Measurements from ENCODE around the gene LCLAT1. TPM values are rescaled to one million over a fixed set of nuclear protein-coding genes. Genes with fewer than 3 reads are reported as not detected.
A peak's percentile ranks its signal among the peaks of the same experiment; 100 is the strongest.

LCLAT1 gene
- total and polyA plus RNA-seq, 2 donors (not counting 1 experiment from before 2014, with no cell fraction given): 5.1 to 21.9 TPM

DNA sequence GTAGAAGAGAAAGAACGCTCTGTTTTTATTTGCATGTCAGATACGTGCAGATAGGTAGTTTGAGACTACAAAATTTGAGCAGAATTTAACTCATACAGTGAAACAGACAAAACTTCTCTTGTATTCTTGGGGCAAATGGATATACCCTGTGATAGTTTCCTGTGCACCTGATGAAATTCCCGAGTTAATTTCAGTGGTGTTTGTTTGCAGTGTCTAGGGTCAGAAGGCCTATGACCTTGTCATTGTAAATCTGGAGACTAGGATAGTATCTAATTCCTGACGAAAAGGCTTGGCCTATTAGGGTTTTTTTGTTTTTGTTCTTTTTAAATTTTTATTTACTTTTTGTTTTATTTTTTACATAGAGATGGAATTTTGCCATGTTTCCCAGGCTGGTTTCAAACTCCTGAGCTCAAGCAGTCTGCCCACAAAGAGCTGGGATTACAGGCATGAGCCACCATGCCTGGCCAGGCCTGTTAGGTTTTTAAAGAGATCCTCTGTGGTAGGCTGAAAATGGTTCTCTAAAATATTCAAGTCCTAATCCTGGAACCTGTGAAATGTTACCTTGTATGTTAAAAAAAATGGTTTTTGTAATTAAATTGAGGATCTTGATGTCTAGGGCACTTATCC is 17.6 kb downstream of the LCLAT1 start:
- POLR2A ChIA-PET: no interaction called here
- no peak overlapping the region for H3K9ac ChIP-seq (ENCODE audit: low read length)
- H2AFZ ChIP-seq (ENCODE audit: insufficient read depth, low read depth, low read length, poor library complexity, severe bottlenecking): no peak overlapping the region
- H3K27ac ChIP-seq (ENCODE audit: low read length in 2 of 2): no peak overlapping the region
- peaks cover 16 to 23% of the 10 kb centered on the region in 2 donors for H3K4me1 ChIP-seq (ENCODE audit: control insufficient read depth in 2 of 2, insufficient read depth in 2 of 2, low read length in 2 of 2)
- WGBS (ENCODE audit: insufficient coverage): 100% methylated on average over 1 of the region's 4 CpGs
- Mint-ChIP-seq H3K27me3 (no peaks in the 10 kb centered on the region), H3K9me3 (ENCODE audit: insufficient read depth) (no peaks in the 10 kb centered on the region), H3K4me3 (no peak overlapping the region), H3K4me1 (peaks cover 51% of the 10 kb centered on the region), H3K27ac (no peak overlapping the region)
- intact Hi-C loops (cut with micrococcal nuclease): no loop called here
- CTCF ChIA-PET: no interaction called here
- H4K20me1 ChIP-seq (ENCODE audit: control insufficient read depth, insufficient read depth, low read length, poor library complexity, severe bottlenecking): no peaks in the 10 kb centered on the region
- H3K27me3 ChIP-seq (replicated peaks in 1 of 4; ENCODE audit: control extremely low read depth in 1 of 4, control insufficient read depth in 3 of 4, insufficient read depth in 4 of 4, low read length in 3 of 4): no peaks in the 10 kb centered on the region
- H3K79me2 ChIP-seq (ENCODE audit: control insufficient read depth, insufficient read depth, low read length): peaks cover 52% of the 10 kb centered on the region
- no peaks in the 10 kb centered on the region for H3K36me3 ChIP-seq (replicated peaks in 1 of 2; ENCODE audit: control extremely low read depth in 1 of 2, control insufficient read depth in 1 of 2, extremely low read depth in 1 of 2, insufficient read depth in 2 of 2, low read length in 1 of 2)
- ATAC-seq (ENCODE audit: low read depth): no peak
- H3K9me3 ChIP-seq (ENCODE audit: control extremely low read depth in 1 of 3, control insufficient read depth in 2 of 3, insufficient read depth in 1 of 3, low read length in 2 of 3): peaks cover 0 to 11% (median 3%) of the 10 kb centered on the region in 3 donors
- no peak for DNase-seq
- TF ChIP-seq, protein P1, sequence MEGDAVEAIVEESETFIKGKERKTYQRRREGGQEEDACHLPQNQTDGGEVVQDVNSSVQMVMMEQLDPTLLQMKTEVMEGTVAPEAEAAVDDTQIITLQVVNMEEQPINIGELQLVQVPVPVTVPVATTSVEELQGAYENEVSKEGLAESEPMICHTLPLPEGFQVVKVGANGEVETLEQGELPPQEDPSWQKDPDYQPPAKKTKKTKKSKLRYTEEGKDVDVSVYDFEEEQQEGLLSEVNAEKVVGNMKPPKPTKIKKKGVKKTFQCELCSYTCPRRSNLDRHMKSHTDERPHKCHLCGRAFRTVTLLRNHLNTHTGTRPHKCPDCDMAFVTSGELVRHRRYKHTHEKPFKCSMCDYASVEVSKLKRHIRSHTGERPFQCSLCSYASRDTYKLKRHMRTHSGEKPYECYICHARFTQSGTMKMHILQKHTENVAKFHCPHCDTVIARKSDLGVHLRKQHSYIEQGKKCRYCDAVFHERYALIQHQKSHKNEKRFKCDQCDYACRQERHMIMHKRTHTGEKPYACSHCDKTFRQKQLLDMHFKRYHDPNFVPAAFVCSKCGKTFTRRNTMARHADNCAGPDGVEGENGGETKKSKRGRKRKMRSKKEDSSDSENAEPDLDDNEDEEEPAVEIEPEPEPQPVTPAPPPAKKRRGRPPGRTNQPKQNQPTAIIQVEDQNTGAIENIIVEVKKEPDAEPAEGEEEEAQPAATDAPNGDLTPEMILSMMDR (IDR thresholded peaks at IDR 0.05): no peak
- no peak for TF ChIP-seq EZH2 (IDR thresholded peaks at IDR 0.05; ENCODE audit: borderline replicate concordance, insufficient read depth, low read depth, low read length, poor library complexity, severe bottlenecking)
- H3K4me3 ChIP-seq (ENCODE audit: control extremely low read depth in 1 of 5, extremely low read depth in 1 of 5, insufficient read depth in 1 of 5, low read depth in 2 of 5, low read length in 4 of 5): no peak overlapping the region
- no peak overlapping the region for H3K4me2 ChIP-seq (replicated peaks; ENCODE audit: low read depth, low read length, poor library complexity, severe bottlenecking)

DNA sequence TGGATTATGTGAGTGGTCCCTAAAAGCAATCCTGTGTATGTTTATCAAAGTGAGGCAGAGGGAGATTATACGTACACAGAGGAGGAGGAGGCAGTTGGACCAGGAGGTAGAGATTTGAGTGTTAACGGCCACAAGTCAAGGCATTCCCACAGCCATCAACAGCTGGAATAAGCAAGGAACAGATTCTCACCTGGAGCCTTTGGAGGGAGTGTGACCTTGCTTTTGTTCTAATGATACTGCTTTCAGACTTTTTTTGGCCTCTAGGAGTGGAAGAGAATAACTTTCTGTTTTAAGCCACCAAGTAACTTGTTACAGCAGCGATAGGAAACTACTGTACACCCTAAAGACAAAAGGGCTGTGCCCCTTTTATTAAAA is 18.1 kb downstream of the LCLAT1 start:
- Mint-ChIP-seq H3K4me3 (no peak overlapping the region), H3K27ac (no peak overlapping the region), H3K27me3 (no peaks in the 10 kb centered on the region), H3K4me1 (peaks cover 51% of the 10 kb centered on the region), H3K9me3 (ENCODE audit: insufficient read depth) (peaks cover 2% of the 10 kb centered on the region)
- DNase-seq (no peak), ATAC-seq (ENCODE audit: low read depth) (no peak)
- WGBS (ENCODE audit: insufficient coverage): 100% methylated on average over 1 of the region's 3 CpGs
- Histone ChIP-seq H3K79me2 (ENCODE audit: control insufficient read depth, insufficient read depth, low read length) (peaks cover 52% of the 10 kb centered on the region), H3K9ac (ENCODE audit: low read length) (no peak overlapping the region), H3K4me2 (replicated peaks; ENCODE audit: low read depth, low read length, poor library complexity, severe bottlenecking) (peak overlapping the region; percentile 11), H3K4me3 (ENCODE audit: control extremely low read depth in 1 of 5, extremely low read depth in 1 of 5, insufficient read depth in 1 of 5, low read depth in 2 of 5, low read length in 4 of 5) (no peak overlapping the region), H3K4me1 (ENCODE audit: control insufficient read depth in 2 of 2, insufficient read depth in 2 of 2, low read length in 2 of 2) (peaks cover 16 to 25% of the 10 kb centered on the region in 2 donors), H3K9me3 (ENCODE audit: control extremely low read depth in 1 of 3, control insufficient read depth in 2 of 3, insufficient read depth in 1 of 3, low read length in 2 of 3) (peaks cover 0 to 13% (median 4%) of the 10 kb centered on the region in 3 donors), H2AFZ (ENCODE audit: insufficient read depth, low read depth, low read length, poor library complexity, severe bottlenecking) (no peak overlapping the region), H3K27me3 (replicated peaks in 1 of 4; ENCODE audit: control extremely low read depth in 1 of 4, control insufficient read depth in 3 of 4, insufficient read depth in 4 of 4, low read length in 3 of 4) (no peaks in the 10 kb centered on the region), H3K36me3 (replicated peaks in 1 of 2; ENCODE audit: control extremely low read depth in 1 of 2, control insufficient read depth in 1 of 2, extremely low read depth in 1 of 2, insufficient read depth in 2 of 2, low read length in 1 of 2) (no peaks in the 10 kb centered on the region), H4K20me1 (ENCODE audit: control insufficient read depth, insufficient read depth, low read length, poor library complexity, severe bottlenecking) (no peaks in the 10 kb centered on the region), H3K27ac (ENCODE audit: low read length in 2 of 2) (no peak overlapping the region)
- ChIA-PET POLR2A (no interaction called here), CTCF (no interaction called here)
- no peak for TF ChIP-seq EZH2 (IDR thresholded peaks at IDR 0.05; ENCODE audit: borderline replicate concordance, insufficient read depth, low read depth, low read length, poor library complexity, severe bottlenecking)
- TF ChIP-seq, protein P1 (IDR thresholded peaks at IDR 0.05): no peak
- intact Hi-C loops (cut with micrococcal nuclease): no loop called here

Measured in B cell (primary cell).